Hematopoietic multipotent progenitor cell treated with erythropoietin and hydrocortisone succinate and interleukin-3 and kit ligand, for 8 days (in vitro differentiated cells): Measurements from ENCODE around the gene DCHS1.

ENCODE experiments used
- DNase-seq: peaks from one replicate; pipeline ENCODE4 v3.0.0-alpha.2; 2015

The DCHS1 gene

DNA sequence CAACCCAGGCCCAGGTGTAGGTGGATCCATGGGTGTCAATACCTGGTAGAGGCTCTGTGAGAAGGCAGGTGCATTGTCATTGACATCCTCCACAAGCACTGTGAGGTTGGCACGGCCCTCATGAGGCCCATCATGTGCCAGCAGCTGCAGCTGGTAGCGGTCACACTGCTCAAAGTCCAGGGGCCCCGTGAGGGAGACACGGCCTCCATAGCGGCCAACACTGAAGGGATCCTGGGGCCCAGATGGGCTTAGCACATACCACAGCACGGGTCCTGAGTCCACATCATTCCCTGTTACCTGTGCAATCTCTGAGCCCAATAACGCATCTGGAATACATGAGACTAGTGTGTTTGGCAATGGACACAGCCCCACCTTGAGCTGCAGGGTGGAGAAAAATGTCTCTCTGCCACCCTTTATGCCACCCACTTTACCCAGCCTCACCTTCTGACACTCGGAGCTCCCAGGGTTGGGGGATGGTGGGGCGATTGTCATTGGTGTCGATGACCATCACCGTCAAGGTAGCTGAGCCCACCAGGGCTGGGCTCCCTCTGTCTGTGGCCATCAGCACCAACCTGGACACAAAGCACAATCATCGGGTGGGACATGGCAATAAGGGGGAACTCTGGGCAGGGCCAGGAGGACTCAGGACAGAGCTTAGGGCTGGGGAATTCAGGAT lies 30.3 kb downstream of the DCHS1 start:
- no peak for DNase-seq

DNA sequence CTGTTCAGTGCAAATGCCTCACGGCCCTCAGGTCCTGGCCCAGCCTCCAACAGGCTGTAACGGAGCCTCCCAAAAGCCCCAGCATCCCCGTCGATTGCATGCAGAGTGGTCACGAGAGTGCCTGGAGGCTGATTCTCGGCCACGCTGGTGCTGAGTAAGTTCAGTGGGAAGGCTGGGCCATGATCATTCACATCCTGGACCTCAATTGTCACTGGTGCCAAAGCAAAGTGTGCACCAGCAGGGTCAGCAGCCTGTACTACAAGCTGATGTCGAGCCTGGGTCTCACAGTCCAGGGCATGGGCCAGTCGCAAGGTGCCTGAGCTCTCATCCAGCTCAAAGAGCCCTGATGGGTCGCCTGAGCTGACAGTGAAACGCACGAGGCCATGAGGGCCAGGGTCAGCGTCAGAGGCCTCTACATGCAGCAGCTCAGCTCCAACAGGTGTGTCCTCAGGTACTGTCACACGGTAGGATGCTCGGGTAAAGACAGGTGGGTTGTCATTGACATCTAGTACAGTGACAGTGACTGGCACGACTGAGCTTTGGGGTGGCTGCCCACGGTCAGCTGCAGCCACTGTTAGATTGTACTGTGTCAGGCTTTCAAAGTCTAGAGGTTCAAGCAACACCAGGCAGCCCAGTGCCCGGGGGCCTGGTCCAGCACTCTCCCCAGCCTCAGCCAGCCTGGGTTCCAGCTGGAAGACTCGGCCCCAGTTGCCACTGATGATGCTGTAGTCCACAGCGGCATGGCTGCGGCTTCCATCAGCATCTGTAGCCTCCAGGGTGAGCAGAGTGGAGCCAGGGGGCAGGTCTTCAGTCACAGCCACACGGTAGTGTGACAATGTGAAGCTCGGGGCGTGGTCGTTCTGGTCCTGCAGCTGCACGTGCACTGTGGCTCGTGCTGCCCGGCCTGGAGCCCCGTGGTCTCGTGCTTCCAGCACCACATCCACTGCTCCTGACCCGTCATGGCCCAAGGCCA lies 31.9 kb downstream of the DCHS1 start:
- no peak for DNase-seq

- no peak for DNase-seq
Observed at GRCh38 chr11:6622261-6623171, 33.1 kb downstream of the DCHS1 start.

GRCh38 chr11:6621711-6622211 lies 33.8 kb downstream of the DCHS1 start:
- no peak for DNase-seq

DNA sequence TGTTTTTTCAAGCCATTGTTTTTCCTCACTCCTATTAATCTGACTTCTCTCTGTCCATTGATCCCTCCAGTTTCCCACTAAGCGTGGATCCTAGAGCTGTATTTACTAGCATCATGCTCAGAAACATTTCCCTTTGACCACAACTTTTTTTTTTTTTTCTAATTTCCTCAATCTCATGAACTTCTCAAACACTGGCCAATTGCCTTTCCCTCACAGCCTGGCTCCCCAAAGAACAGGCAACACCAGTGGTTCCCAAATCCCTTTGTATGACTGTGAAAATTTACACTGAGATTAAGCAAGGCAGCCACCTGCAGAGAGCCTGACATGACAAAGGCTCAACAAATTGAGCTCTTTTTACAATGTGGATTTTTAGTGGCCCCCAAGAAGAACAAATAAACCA lies 35.0 kb downstream of the DCHS1 start:
- no peak for DNase-seq

DNA sequence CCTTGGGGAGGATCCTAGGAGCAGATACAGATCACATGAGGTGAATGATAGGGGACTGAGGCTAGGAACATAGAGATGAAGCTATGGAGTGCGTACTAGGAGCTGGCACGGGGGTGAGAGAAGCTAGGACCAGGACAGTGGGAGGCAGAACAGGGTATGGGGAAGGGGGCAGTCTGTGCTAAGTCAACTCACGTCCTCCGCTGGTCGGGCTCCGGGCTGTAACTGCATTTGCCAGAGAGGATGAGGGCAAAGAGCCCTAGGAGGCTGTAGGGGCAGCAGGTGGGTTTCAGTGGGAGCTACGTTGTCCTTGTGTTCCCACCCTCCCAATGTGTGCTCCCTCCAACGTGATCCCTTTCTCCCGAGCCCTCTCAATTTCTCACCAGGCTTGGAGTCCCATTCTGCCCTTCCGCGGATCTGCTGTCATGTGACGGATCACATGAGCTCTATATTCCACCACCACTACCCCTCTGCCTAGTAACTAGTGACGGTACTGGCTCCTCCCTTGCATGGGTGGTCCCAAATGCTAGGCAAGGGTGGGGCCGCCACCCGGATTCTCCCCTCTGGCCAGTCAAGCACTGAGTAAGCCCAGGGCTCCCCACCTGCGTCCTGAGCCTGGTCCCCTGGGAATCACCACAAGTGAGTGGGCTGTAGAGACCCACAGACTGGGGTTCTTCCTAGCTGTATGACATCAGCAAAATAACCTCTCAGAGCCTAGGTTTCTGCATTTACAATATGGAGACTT lies 36.4 kb downstream of the DCHS1 start, which contains the start of gene TPP1:
Gene TPP1 (minus strand): TSS at position 419 of the 742 bp plus-strand sequence. CDS start 22 bp downstream, at position 397.
- DNase-seq: peak; percentile 96

GRCh38 chr11:6618117-6619003 lies 37.2 kb downstream of the DCHS1 start:
- DNase-seq: peak; percentile 85

DNA sequence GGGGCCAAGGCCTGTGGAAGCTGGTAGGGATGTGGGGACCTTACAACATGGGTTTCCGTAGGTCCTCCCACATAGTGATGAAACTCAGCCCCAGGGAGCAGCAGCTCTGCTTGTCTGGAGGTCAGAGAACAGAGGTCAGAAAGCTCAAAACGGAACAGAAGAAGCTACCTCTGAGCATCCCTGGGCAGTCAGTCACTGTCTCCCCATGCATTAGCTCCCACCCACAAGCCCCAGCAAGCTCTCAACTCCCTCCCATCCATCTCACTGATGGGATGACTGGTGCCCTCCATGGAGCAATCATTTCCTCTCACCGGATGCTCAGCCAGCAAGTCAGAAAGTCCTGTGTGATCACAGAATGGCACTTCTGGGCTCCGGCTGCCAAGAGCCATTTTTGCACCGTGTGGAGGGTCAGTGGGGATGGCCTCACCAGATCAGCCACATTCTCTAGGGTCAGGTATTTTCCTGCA lies 38.3 kb downstream of the DCHS1 start:
- DNase-seq: no peak

- DNase-seq: no peak
Observed at GRCh38 chr11:6616596-6617250, 38.9 kb downstream of the DCHS1 start.

DNA sequence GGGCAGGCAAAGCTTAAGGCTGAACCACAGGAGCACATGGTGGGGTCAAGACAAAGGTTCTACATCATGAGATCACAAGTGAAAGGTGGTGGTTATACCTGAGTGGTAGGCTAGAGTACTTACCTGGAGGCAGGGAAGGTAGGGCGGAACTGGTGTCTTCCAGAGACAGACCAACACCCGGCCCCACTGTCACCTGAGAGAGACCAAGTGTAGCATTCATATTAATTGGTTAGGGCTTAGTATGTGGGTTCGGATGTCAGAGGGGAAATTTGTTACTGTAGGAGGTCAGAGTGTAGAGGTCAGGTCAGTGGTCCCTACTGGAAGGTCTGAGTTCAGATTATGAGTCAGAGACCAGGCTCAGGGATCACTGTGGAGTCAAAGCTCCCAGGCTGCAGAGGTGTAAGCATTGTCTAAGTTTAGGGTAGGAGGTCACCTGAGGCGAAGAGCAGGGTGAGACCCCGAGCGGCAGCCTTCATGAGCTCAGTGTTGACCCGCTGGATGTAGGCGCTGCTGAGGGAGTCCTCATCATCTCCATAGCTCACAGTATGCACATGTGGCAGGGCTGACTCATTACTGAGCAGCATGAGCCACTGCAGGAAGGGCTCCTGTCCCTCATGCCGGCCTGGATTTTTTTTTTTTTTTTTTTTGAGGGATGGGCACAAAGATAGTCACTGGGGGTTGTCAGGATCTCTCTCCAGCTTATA lies 39.6 kb downstream of the DCHS1 start:
- no peak for DNase-seq

DNA sequence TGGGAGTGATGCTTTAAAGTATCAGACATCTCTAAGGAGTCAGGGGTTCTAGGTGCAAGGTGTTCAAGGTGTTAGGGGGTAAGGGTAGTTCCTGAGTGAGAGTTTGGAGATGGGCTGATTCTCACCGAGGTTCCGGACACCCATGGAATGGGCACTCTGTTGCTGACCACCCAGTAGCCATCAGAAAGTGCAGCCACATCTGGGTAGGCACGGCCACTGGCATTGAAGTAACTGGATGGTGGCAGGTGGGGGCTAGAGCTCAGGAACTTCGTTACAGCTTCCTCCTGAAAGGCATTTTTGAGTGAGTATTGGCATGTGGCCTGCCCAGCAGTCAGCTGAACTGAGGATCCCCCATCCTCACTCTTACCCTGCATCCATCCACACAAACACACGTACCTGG lies 40.6 kb downstream of the DCHS1 start:
- DNase-seq: no peak

GRCh38 chr11:6614446-6614845 lies 41.2 kb downstream of the DCHS1 start:
- DNase-seq: no peak

GRCh38 chr11:6613496-6613895 lies 42.1 kb downstream of the DCHS1 start:
- DNase-seq: no peak

GRCh38 chr11:6612213-6613041 lies 43.2 kb downstream of the DCHS1 start, which contains the start of gene TAF10:
Gene TAF10 (minus strand): TSS chr11:6612216. CDS start chr11:6612189, 27 bp downstream.
- peak; percentile 96 for DNase-seq

- no peak for DNase-seq
Observed at GRCh38 chr11:6611963-6612212, 43.7 kb downstream of the DCHS1 start.

GRCh38 chr11:6611092-6611962 lies 44.3 kb downstream of the DCHS1 start:
- DNase-seq: peak; percentile 38

DNA sequence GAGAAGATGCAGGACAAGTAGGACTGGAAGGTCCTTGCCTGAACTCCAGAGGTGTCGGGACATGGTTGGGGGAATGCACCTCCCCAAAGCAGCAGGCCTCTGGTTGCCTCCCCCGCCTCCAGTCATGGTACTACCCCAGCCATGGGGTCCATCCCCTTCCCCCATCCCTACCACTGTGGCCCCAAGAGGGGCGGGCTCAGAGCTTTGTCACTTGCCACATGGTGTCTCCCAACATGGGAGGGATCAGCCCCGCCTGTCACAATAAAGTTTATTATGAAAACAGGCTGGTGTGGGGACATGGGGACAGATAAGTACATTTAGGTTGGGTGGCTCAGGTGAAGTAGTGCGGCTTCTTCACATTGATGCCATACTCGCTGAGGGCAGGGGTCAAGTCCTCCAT lies 45.0 kb downstream of the DCHS1 start:
- no peak for DNase-seq
